NCI-H748 (cell line): ENCODE measurements around the gene ADRM1.

Source experiments
- DNase-seq: peaks from one replicate; lab custom pipeline; 2025; ENCODE audit not compliant: unreplicated experiment; lab: John Stamatoyannopoulos, UW

ADRM1 gene

GRCh38 chr20:62335532-62335931, 32.7 kb downstream of the ADRM1 start:
- DNase-seq = no peak

DNA sequence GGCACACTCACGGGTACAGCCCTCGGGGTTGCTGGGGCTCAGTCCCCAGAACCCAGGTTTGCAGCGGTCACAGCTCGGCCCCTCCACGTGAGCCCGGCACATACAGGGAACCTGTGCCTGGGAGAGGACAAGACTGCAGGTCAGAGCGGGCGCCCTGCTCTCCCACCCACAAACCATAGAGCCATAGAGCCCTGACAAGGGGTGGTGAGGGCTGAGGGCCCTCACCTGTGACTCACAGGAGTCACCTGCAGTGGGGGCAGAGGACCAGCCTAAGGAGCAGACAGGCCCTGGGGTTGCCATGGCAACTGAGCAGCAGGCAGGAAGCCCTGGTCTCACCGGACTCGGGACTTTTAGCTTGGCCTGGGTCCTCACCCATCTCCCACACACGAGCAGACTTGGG, 33.5 kb downstream of the ADRM1 start:
- DNase-seq = peak; percentile 21

DNA sequence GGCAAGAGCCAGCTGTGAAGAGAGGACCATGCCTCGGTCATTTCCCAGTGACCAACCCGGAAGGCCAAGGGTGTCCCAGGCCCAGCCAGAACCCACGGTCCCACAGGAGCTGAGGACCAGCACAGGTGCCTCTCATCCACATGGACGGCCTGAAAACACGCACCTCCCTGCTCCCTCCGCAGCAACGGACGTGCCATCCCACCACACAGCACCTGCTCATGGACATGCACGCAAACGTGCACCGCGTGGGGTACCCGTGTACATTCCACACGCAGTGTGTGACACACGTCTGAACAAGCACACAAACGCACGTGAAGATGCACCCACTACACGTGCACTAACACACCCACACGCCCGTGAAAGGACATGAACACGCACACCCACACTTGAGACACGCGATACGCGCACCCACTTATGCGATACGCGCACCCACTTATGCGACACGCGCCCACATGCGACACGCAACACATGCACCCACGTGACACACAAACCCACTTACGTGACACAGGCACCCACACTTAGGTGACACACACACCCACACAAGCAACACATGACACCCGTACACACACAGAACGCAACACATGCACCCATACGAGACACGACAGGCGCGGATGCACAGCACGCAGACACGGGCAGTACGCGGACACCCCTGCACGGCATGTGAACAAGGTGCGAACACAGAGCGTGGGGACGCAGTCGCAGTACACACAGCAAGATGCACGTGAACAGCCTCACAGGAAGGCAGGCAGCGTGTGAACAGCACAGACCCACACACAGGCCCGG, 34.2 kb downstream of the ADRM1 start:
- no peak for DNase-seq

DNA sequence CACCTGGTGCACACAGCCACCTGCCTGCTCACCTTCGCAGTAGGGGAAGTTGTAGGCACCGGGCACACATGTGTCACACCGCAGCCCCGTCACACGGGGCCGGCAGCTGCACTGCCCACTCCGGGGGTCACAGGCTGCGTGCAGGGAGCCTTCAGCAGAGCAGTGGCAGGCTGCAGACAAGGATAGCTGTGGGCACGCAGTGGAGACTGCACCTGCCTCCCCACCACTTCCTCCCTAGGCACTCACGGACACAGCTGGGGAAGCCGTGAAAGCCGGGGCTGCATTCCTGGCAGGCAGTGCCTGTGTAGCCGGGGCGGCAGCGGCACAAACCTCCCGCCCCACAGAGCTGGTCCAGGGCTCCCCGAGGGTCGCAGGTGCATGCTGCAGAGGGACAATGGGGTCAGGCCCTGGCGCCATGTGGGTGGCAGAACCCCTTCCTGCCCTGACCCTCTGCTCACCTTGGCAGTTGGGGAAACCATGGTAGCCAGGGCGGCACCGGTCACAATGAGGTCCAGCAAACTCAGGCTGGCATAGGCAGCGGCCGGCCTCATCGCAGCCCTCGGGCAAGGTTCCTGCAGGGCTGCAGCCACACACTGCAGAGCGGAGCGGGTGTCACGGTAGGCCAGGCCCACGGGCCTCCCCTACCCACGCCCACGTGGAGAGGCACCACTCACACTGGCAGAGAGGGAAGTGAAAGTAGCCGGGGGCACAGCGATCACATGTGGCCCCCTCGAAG, 34.9 kb downstream of the ADRM1 start:
- DNase-seq = no peak

DNA sequence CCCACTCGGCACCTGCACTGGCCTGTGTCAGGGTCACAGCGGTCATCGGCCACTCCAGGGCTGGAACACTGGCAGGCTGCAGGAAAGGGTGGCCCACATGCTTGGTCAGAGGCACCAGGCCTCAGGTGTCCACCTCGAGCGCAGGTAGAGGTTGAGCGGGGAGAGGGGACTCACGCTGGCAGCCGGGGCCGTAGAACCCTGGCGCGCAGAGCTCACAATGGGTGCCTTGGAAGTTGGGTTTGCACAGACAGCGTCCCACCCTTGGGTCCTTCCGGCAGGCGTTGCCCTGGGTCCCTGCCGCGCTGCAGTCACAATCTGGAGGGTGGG, 35.5 kb downstream of the ADRM1 start:
- DNase-seq = no peak

GRCh38 chr20:62339647-62340062, 36.9 kb downstream of the ADRM1 start:
- DNase-seq = no peak

GRCh38 chr20:62342910-62343309, 40.1 kb downstream of the ADRM1 start:
- peak; percentile 60 for DNase-seq

DNA sequence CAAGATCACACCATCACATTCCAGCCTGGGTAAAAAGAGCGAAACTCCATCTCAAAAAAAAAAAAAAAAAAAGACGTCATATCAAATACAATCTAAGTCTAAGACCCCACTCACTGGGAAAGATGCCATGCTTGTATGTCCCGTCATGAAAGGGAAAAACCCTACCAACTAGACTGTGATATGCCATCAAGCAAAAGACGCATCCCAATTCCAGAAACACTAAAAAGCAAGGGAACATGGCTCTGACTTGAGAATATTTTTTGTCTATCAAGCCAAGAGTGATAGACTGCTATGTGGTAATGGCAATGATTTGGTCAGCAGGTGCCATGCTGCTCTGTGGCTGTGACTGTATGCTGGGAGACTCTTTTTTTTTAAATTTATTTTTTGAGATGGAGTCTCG, 41.3 kb downstream of the ADRM1 start:
- no peak for DNase-seq

- no peak for DNase-seq
These were observed 42.0 kb downstream of the ADRM1 start for GRCh38 chr20:62344782-62345181.

- no peak for DNase-seq
These were observed 43.0 kb downstream of the ADRM1 start for GRCh38 chr20:62345681-62346370.

DNA sequence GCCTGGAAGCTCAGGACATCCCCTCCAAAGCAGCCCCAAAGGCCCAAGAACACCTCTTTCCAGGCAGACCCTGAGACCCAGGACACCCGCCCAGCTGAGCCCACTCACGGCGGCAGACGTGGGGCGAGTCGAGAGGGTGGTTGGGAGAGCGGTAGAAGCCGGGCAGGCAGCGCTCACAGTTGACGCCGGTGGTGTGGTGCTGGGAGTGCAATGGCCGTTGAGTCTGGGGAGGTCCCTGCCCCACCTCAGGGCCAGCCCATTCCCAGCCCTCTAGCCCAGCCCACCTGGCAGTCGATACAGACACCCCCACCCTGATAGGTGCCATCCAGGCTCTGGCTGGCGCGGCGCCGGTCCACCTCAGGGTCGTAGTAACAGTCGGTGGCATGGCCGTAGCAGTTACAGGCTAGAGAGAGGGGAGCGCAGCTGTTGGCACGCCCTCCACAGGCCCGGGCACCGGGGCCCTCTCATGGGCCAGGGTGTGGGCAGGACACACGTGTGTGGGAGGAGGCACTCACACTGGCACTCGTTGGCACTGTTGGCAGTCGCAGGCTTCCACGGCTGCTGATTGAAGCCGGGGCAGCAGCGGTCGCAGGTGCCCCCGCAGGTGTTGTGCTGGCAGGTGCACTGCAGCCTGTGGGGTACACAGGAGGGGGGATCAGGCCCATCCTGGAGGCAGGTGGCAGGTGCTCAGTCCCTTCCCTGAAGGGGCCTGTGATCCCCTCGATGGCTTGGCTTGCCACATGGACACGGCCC, 43.8 kb downstream of the ADRM1 start:
- DNase-seq = peak; percentile 6

DNA sequence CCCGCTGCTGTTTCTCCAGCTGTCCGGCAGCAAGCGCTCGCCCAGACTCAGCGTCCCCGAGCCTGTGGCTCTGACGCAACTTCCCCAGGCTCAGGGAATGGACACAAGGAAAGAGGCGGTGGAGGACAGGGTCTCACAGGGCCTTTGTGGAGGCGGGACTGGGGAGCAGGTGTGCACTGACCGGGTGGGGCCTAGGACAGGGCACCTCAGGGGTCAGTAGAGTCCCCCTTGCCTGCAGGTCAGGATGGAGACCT, 44.3 kb downstream of the ADRM1 start:
- DNase-seq = no peak

DNA sequence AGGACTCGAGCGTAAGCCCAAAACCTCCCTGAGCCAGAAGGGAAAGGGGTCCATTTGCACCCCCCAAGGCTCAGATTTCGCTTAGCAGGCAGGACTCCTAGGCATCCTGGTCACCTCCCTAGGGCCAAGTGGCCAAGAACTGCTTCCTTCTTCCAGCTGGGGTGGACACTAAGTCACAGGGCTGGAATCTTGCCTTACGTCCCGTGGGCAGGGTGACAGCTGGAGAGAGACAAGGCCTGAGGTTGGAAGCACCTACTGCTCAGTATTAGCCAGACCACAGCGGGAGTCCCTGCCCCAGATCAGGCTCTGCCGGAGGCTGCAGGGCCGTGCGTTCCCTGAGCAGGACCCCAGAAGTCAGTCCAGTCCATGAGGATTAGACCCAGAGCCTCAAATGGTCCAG, 44.6 kb downstream of the ADRM1 start:
- DNase-seq = no peak

- DNase-seq = no peak
These were observed 45.8 kb downstream of the ADRM1 start for GRCh38 chr20:62348604-62349003.

DNA sequence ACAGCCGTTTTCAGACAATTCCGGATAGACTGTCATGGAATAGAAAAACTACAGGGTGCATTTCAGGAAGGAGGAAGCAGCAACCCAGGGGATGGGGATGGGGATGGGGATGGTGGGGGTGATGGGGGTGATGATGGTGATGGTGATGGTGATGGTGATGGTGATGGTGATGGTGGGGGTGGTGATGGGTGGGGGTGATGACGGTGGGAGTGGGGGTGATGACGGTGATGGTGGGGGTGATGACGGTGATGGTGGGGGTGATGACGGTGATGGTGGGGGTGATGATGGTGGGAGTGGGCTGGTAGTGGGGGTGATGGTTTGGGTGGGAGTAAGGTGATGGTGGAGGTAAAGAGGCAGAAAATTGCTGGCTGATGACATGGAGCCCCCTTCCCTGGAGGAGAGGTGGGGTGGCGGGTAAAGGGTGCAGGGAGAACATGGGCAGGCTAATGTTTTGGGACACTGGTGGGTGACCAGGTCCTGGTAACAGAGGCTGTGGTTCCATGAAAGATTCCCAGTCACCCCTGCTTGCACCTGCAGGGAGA, 46.8 kb downstream of the ADRM1 start:
- DNase-seq = no peak

GRCh38 chr20:62350098-62350628, 47.4 kb downstream of the ADRM1 start:
- peak; percentile 38 for DNase-seq

- no peak for DNase-seq
These were observed 48.0 kb downstream of the ADRM1 start for GRCh38 chr20:62350629-62351422.

DNA sequence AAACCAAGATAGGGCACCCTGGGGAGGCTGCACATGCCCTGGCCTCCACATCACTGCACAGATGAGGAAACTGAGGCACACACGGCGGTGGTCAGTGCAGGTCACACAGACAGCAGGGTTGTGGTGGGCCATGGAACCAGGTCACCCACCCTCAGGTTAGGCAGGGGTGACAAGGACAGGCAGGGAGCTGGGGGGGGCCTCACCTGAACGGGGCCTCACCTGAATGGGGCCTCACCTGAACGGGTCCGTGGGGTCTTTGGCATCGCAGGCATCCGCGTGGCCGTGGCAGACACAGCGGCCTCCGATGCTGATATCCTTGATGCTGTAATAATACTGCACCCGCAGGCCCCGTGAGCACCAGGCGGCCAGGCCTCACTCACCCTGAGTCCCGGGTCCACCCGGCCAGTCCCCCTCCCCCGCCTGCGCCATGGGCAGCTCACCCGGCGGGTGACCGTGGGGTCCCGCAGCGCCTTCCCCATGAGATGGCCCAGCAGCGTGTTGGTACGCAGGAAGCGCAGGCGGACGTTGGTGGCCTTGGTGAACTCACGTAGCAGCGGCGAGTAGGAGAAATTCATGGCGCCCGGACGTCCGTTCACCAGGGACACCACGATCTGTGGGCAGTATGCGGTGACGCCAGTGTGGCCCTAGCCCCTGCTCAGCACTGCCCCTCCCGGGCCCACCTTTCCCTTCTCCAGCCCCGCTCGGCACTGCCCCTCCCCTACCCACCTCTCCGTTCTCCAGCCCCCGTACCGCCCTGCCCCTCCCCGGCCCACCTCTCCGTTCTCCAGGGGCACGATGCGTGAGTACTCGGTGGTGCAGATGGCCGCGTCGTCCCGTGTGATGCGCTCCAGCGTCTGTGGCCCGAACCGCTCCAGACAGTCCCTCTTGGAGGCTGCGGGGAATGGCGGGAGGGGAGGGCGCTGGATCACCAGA, 48.9 kb downstream of the ADRM1 start:
- DNase-seq = no peak
